Mammary epithelial cell (primary cell): ENCODE measurements around the gene SNX25.

ENCODE experiments used
- CTCF ChIP-seq, 2 donors: IDR thresholded peaks in 1 of 2; conservative IDR thresholded peaks in 1 of 2; 2 replicates each; pipeline ENCODE4 v1.5.1; 2011 to 2012; ENCODE audit warnings: inconsistent platforms in 2 of 2, low read length in 2 of 2, mild to moderate bottlenecking in 2 of 2, control low read depth in 1 of 2, low read depth in 1 of 2; ENCODE audit not compliant: insufficient read depth in 1 of 2; ENCODE audit errors: extremely low read depth in 1 of 2
- EZH2 ChIP-seq: IDR thresholded peaks from 2 replicates; pipeline ENCODE4 v1.6.1; 2012; ENCODE audit warnings: low read length, inconsistent platforms, borderline replicate concordance

- TF ChIP-seq CTCF (conservative IDR thresholded peaks at IDR 0.05 in 1 of 2, IDR thresholded peaks at IDR 0.05 in 1 of 2; ENCODE audit: extremely low read depth in 1 of 2, insufficient read depth in 1 of 2, low read depth in 1 of 2, low read length in 2 of 2): no peak
- no peak for TF ChIP-seq EZH2
These were observed 17.7 kb downstream of the SNX25 start for GRCh38 chr4:185227131-185227551.
